ENCODE data around the gene NCLN.
"Not testable (repeated sequence)": the region's sequence is repeated elsewhere in the genome, so short reads cannot be mapped to it uniquely, and the experiment has no call there.

NCLN gene

GRCh38 chr19:3231288-3231687 is 45.6 kb downstream of the NCLN start:
- no peak for DNase-seq

- no peak for DNase-seq
Measured at GRCh38 chr19:3233116-3233515, 47.4 kb downstream of the NCLN start.

DNA sequence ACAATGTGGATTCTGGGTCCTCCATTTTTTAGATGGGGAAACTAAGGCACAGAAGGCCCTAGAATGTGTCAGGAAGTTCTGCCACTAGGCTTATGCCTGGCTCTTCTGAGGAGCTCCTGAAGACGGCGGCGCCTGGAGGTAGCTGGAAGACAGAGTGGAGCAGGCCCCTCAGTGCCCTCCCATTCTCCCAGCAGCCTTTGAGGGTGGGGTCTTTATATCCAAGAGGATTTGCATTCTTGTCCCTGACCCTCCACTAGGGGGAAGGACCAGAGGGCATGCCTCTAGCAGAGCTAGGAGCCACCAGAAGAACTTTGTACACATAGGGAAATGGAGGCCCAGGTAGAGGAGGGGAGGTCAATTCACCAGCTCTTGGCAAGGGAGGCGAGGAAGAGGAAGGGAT is 48.1 kb downstream of the NCLN start:
- no peak for DNase-seq

- DNase-seq, result no peak
Measured at GRCh38 chr19:3234800-3235199, 49.1 kb downstream of the NCLN start.

- DNase-seq, result not testable (repeated sequence)
Measured at GRCh38 chr19:3235604-3236003, 49.9 kb downstream of the NCLN start.

DNA sequence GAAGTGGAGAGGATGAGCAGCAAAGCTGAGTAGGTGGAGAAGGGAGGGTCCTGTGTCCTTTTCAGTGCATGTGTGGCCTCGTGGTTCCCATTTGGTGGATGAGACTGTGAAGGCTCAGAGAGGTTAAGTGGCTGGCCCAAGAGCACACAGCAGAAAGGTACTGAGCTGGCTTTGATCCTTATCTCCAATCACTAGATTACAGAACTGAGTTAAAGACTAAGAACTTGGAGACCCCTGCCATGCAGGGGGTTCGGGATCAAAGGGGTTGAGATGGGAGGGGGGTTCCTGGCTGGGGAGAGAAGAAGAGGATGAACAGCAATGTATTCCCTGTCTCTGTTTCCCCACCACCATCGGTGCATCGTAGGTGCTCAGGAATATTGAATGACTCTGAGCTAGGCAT is 50.5 kb downstream of the NCLN start:
- DNase-seq, result no peak

DNA sequence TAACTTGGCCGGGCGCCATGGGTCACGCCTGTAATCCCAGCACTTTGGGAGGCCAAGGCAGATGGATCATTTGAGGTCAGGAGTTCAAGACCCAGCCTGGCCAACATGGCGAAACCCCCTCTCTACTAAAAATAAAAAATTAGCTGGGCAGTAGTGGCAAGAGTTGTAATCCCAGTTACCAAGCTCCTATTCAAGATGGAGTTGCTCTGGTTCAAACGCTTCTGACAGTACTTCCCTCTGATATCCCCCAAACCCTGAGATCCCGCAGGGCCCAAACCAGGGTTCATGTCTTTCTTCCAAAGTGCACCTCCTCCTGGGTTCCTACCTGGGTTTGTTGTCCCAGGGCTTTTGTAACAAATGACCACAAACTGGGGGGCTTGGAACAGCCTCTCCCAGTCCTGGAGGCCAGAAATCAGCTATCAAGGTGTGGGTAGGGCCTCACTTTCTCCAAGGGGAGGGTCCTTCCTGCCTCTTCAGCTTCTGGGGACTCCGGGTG is 52.4 kb downstream of the NCLN start:
- DNase-seq, result no peak

- no peak for DNase-seq
Measured at GRCh38 chr19:3239367-3239766, 53.6 kb downstream of the NCLN start.

- no peak for DNase-seq
Measured at GRCh38 chr19:3243819-3244700, 58.3 kb downstream of the NCLN start.

DNA sequence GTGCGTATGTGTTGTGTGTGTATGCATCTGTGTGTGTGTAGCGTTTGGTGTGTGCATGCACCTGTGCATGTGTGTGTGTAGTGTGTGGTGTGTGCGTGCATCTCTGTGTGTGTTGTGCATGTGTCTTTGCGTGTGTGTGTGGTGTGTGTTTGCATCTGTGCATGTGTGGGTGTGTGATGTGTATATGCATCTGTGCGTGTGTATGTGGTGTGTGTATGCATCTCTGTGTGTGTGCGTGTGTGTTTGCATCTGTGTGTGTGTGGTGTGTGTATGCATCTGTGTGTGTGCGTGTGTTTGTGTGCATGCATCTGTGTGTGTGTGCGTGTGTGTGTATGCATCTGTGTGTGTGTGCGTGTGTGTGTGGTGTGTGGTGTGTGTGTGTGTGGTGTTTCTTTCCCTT is 59.3 kb downstream of the NCLN start:
- no peak for DNase-seq

DNA sequence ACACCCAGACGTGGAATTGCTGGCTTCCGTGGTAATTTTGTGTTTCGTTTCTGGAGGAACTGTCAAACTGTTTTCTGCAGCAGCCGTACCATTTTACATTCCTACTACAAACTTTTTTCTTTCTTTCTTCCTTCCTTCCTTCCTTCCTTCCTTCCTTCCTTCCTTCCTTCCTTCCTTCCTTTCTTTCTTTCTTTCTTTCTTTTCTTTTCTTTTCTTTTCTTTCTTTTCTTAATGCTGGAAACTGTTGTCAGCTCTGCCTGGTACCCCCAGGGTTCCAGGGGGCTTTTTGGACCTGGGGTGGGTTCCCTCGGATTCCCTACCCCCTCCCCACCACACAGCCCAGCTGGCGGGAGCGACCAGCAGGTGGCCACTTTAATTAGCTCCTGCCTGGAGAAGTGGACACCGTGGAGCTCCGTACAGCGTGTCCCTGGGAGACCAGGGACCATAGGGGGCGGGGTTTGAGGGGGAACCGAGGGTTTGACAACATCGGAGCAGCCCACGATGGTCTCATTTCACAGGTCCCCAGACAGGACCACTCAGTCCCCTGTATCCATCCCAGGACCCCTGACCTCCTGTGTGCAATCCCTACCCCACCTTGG is 63.1 kb downstream of the NCLN start:
- no peak for DNase-seq

- no peak for DNase-seq
Measured at GRCh38 chr19:3249408-3249807, 63.7 kb downstream of the NCLN start.

DNA sequence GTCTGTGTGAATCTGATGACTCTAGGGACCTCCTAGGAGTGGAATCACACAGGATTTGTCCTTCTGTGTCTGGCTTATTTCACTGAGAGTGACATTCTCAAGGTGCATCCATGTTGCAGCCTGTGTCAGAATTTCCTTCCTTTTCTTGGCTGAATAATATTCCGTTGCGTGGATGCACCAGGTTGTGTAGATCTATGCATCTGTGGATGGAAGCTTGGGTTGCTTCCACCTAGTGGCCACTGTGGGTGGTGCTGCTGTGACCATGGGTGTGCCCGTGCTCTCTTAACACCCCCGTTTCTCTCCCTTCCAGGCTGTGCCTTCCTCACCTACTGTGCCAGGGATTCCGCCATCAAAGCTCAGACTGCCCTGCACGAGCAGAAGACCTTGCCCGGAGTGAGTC is 64.9 kb downstream of the NCLN start:
- no peak for DNase-seq

DNA sequence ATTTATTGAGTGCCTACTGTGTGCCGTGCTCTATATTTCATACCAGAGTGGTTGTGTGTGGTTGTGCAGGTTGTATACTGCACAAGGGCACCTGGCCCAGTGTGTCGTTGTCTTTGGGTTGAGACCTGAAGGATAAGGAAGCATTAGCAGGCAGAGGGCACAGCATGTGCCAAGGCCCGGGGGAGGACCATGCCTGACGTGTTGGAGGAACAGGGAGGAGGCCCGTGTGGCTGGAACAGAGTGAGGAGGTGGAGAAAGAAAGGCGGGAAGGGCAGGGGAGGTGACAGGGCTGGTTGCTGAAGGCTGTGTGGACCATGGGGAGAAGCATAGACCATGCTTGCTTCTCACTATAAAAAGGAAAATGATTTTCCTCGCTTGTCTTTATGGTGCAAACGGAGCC is 65.5 kb downstream of the NCLN start:
- DNase-seq, result no peak

- DNase-seq, result no peak
Measured at GRCh38 chr19:3252650-3253049, 66.9 kb downstream of the NCLN start.

DNA sequence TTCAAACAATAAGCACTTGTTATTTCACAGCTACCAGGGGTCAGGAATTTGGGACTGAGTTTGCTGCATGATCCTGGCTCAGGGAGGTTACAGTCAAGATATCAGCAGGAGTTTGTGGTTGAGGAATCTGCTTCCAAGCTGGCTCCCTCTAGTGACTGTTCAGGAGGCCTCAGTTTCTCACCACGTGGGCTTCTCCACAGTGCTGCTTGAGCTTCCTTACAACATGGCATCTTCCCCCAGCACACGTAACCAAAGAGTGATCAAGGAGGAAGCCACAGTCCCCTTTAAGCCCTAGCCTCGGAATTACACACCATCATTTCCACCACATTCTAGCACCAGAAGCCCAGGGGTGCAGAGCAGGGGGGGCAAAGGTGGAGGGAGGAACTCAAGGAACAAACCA is 67.5 kb downstream of the NCLN start:
- no peak for DNase-seq

DNA sequence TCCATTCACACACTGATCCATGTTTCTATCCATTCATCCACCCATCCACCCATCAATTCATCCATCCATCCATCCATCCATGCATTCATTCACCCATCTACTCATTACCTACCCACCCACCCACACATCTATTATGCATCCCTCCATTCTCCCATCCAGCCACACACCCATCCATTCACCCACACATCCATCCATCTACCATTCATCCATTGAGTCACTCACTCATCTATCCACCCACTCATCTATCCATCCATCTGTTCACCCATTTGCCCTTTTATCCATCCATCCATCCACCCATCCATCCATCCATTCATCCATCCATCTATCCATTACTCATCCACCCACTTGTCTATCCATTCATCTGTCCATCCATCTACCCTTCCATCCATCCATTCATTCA is 68.8 kb downstream of the NCLN start:
- DNase-seq, result no peak

- no peak for DNase-seq
Measured at GRCh38 chr19:3257071-3257470, 71.3 kb downstream of the NCLN start.

Measured in NCI-H748 treated with DMSO at 0.1 percent for 48 hours (cell line).